Measurements from ENCODE around the gene CDK14.
A peak's percentile ranks its signal among the peaks of the same experiment; 100 is the strongest.

The CDK14 gene

GRCh38 chr7:90708841-90709317, 112.8 kb downstream of the CDK14 start:
- peak overlapping the region; percentile 51 for H3K4me3 ChIP-seq (ENCODE audit: low read length)
- H3K4me1 ChIP-seq (ENCODE audit: insufficient read depth, low read length) = peaks cover 24% of the 10 kb centered on the region
- H2AFZ ChIP-seq (ENCODE audit: low read depth, low read length) = no peak overlapping the region
- H3K36me3 ChIP-seq (ENCODE audit: insufficient read depth, low read length) = no peaks in the 10 kb centered on the region
- H3K9me3 ChIP-seq (ENCODE audit: low read length) = no peaks in the 10 kb centered on the region
- no peaks in the 10 kb centered on the region for H3K27me3 ChIP-seq (ENCODE audit: insufficient read depth, low read length)

DNA sequence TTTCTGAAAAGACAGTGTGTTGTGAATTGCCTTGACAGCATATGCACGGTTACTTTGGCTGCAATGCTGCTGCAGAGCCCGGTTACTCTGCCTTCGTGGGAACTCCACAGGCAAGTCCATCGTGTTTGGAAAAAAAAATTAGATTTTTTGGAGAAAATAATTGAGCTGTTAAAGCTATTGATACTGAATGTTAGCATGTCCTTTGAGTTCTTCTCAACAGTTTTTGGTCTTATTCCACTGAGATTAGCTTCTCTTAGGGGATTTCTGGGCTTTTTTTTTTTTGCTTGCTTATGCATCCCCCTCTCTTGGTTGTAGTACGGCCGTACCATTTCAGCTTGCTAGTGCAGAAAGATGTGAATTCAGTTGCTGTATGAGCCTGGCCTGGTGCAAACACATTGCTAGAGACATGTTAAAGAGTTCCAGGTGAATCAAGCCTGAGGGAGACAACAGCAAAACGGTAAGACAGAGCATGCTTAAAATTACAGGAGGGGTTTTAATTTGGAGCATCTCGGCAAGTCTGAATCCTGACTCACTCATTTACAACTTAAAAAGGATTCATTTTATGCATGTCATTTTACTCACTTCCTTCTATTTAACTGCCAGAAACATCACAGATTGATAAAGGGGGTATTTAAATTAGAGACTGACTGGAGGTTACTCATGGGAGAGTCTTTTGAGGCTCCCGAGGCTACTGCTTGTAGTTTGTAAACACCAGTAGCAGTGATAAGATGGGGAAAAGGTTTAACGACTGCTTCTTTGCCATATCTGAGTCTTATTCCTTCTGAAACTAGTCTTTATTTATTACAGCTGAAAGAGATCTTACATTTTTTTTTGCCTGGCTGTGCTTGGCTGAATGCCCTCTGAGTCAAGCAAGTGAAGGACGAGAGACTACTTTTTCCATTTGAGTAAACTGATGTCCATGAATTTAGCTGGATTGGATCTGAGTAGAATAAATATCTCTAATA, 113.7 kb downstream of the CDK14 start:
- H3K4me3 ChIP-seq (ENCODE audit: low read length) = peak overlapping the region; percentile 51
- H3K9me3 ChIP-seq (ENCODE audit: low read length) = no peaks in the 10 kb centered on the region
- no peaks in the 10 kb centered on the region for H3K27me3 ChIP-seq (ENCODE audit: insufficient read depth, low read length)
- H2AFZ ChIP-seq (ENCODE audit: low read depth, low read length) = peak overlapping the region; percentile 60
- H3K4me1 ChIP-seq (ENCODE audit: insufficient read depth, low read length) = peaks cover 24% of the 10 kb centered on the region
- no peaks in the 10 kb centered on the region for H3K36me3 ChIP-seq (ENCODE audit: insufficient read depth, low read length)

DNA sequence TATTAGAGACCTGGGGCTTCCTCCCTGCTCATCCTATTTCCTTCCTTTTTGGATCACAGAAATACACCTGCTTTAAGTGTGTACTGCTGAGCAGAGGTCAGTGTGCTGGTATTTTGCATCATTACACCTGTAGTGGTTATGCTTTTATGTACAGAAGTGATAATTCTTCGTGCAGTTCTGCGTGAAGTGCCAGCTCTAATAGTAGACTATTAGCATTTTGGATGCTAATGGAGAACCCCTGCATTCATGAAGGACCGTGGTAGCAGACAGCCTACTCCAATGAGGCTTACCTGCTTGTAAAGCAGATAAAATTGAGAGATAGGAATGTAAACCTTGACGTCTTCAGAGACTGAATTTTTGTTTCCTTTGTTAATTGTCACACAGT, 114.3 kb downstream of the CDK14 start:
- H3K9me3 ChIP-seq (ENCODE audit: low read length) = no peaks in the 10 kb centered on the region
- no peaks in the 10 kb centered on the region for H3K36me3 ChIP-seq (ENCODE audit: insufficient read depth, low read length)
- peaks cover 24% of the 10 kb centered on the region for H3K4me1 ChIP-seq (ENCODE audit: insufficient read depth, low read length)
- H2AFZ ChIP-seq (ENCODE audit: low read depth, low read length) = peak overlapping the region; percentile 60
- peak overlapping the region; percentile 51 for H3K4me3 ChIP-seq (ENCODE audit: low read length)
- H3K27me3 ChIP-seq (ENCODE audit: insufficient read depth, low read length) = no peaks in the 10 kb centered on the region

DNA sequence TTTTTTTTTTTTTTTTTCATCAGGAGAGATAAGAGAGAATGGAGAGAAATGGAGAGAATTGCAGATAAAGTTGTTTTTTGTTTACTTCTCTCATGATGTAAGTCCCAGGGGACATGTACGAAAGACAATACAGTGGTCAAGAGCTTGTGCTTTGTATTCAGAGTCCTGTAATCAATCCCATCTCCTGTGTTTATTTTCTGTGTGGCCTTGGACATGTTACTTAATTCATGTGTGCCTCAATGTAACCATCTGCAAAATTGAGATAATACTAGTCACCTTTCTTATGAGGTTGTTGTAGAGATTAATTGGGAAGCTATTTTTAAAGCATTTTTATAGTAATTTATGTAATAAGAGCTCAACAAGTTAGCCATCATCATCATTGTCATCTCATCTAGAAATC, 117.5 kb downstream of the CDK14 start:
- no peaks in the 10 kb centered on the region for H3K9me3 ChIP-seq (ENCODE audit: low read length)
- H3K4me3 ChIP-seq (ENCODE audit: low read length) = no peak overlapping the region
- H3K4me1 ChIP-seq (ENCODE audit: insufficient read depth, low read length) = peaks cover 33% of the 10 kb centered on the region
- no peaks in the 10 kb centered on the region for H3K36me3 ChIP-seq (ENCODE audit: insufficient read depth, low read length)
- H3K27me3 ChIP-seq (ENCODE audit: insufficient read depth, low read length) = no peaks in the 10 kb centered on the region
- H2AFZ ChIP-seq (ENCODE audit: low read depth, low read length) = no peak overlapping the region

DNA sequence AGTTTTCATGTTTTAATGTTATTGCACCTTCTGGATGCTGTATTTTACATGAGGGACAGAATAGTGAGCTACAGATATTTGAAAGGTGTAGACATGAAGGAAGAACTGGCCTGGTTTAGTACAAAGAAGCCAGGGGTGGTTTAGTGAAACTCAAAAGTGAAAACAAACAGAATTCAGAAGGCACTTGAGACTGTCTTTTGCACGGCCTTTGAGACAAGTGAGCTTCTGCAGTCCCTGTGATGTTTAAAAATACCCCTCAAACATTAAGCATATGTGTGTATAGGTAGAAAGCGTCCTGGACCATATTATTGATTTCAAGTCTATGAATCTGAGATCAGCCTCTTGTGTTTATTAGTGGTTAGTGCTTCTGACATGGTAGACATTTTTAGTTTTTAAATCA, 118.9 kb downstream of the CDK14 start:
- Histone ChIP-seq H3K27me3 (ENCODE audit: insufficient read depth, low read length) (no peaks in the 10 kb centered on the region), H3K36me3 (ENCODE audit: insufficient read depth, low read length) (no peaks in the 10 kb centered on the region), H3K4me3 (ENCODE audit: low read length) (no peak overlapping the region), H3K4me1 (ENCODE audit: insufficient read depth, low read length) (peaks cover 22% of the 10 kb centered on the region), H3K9me3 (ENCODE audit: low read length) (no peaks in the 10 kb centered on the region), H2AFZ (ENCODE audit: low read depth, low read length) (no peak overlapping the region)

DNA sequence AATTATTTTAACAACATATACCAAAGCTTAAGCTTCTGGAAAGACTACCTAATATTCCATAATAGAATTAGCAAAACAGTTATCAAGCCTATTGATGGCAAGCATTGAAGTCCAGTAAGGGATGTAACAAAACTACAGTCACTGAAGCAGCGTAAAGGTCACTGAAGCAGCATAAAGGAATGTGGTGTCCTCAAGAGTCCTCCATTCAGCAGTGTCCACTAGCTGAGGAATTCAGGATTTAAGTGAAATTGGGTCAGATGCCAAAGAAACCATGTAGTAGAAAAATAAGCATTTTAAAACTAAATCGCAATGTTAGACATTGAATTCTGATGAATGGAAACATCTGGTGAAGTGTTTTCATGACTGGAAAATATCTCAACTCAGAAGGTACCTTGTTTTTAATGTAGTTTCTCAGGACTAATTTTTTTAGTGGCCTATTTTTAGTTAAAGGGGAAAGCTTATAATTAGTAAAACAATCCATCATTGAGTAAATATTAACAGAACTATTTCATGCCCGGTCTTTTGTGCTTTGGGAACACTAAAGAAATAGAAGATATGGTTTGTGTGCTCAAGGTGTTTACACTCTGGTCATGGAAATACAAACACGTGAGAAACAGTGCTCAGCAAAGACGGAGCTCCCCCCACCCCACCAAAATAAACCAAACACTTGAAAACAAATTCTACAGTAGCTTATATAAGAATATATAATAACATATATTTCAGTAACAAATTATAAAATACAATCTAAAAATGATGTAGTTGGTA, 121.4 kb downstream of the CDK14 start:
- H2AFZ ChIP-seq (ENCODE audit: low read depth, low read length) = no peak overlapping the region
- no peaks in the 10 kb centered on the region for H3K9me3 ChIP-seq (ENCODE audit: low read length)
- peaks cover 9% of the 10 kb centered on the region for H3K4me1 ChIP-seq (ENCODE audit: insufficient read depth, low read length)
- H3K27me3 ChIP-seq (ENCODE audit: insufficient read depth, low read length) = no peaks in the 10 kb centered on the region
- H3K4me3 ChIP-seq (ENCODE audit: low read length) = no peak overlapping the region
- no peaks in the 10 kb centered on the region for H3K36me3 ChIP-seq (ENCODE audit: insufficient read depth, low read length)

GRCh38 chr7:90719155-90719554, 123.0 kb downstream of the CDK14 start:
- no peak overlapping the region for H2AFZ ChIP-seq (ENCODE audit: low read depth, low read length)
- peaks cover 9% of the 10 kb centered on the region for H3K4me1 ChIP-seq (ENCODE audit: insufficient read depth, low read length)
- no peaks in the 10 kb centered on the region for H3K36me3 ChIP-seq (ENCODE audit: insufficient read depth, low read length)
- no peak overlapping the region for H3K4me3 ChIP-seq (ENCODE audit: low read length)
- no peaks in the 10 kb centered on the region for H3K9me3 ChIP-seq (ENCODE audit: low read length)
- H3K27me3 ChIP-seq (ENCODE audit: insufficient read depth, low read length) = no peaks in the 10 kb centered on the region

- no peaks in the 10 kb centered on the region for H3K27me3 ChIP-seq (ENCODE audit: insufficient read depth, low read length)
- no peak overlapping the region for H3K4me3 ChIP-seq (ENCODE audit: low read length)
- no peaks in the 10 kb centered on the region for H3K9me3 ChIP-seq (ENCODE audit: low read length)
- H3K36me3 ChIP-seq (ENCODE audit: insufficient read depth, low read length) = no peaks in the 10 kb centered on the region
- no peak overlapping the region for H2AFZ ChIP-seq (ENCODE audit: low read depth, low read length)
- peaks cover 11% of the 10 kb centered on the region for H3K4me1 ChIP-seq (ENCODE audit: insufficient read depth, low read length)
These were observed 125.1 kb downstream of the CDK14 start for GRCh38 chr7:90720984-90721760.

GRCh38 chr7:90721869-90722431, 125.8 kb downstream of the CDK14 start:
- H3K27me3 ChIP-seq (ENCODE audit: insufficient read depth, low read length) = no peaks in the 10 kb centered on the region
- no peaks in the 10 kb centered on the region for H3K9me3 ChIP-seq (ENCODE audit: low read length)
- H3K4me1 ChIP-seq (ENCODE audit: insufficient read depth, low read length) = peaks cover 13% of the 10 kb centered on the region
- H3K36me3 ChIP-seq (ENCODE audit: insufficient read depth, low read length) = no peaks in the 10 kb centered on the region
- H3K4me3 ChIP-seq (ENCODE audit: low read length) = no peak overlapping the region
- H2AFZ ChIP-seq (ENCODE audit: low read depth, low read length) = no peak overlapping the region

DNA sequence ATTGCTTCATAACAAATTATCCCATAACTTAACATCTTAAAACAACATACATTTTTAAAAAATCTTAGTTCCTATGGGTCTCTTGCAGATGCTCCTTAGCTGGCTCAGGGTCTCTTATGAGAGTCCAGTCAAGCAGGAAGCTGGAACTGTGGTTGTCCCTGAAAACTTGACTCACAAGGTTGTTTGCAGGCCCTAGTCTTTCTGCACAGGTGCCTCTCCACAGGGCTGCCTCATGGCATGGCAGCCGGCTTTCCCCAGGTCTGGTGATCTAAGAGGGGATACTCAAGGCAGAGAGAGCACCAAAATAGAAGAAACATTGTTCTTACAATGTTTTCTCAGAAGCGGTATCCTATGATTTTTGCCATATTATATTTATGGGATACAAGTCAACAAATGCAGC, 127.1 kb downstream of the CDK14 start:
- no peak overlapping the region for H3K4me3 ChIP-seq (ENCODE audit: low read length)
- H3K36me3 ChIP-seq (ENCODE audit: insufficient read depth, low read length) = peaks cover 4% of the 10 kb centered on the region
- no peak overlapping the region for H2AFZ ChIP-seq (ENCODE audit: low read depth, low read length)
- peaks cover 15% of the 10 kb centered on the region for H3K4me1 ChIP-seq (ENCODE audit: insufficient read depth, low read length)
- H3K9me3 ChIP-seq (ENCODE audit: low read length) = no peaks in the 10 kb centered on the region
- H3K27me3 ChIP-seq (ENCODE audit: insufficient read depth, low read length) = no peaks in the 10 kb centered on the region

- Histone ChIP-seq H3K27me3 (ENCODE audit: insufficient read depth, low read length) (no peaks in the 10 kb centered on the region), H3K9me3 (ENCODE audit: low read length) (no peaks in the 10 kb centered on the region), H3K36me3 (ENCODE audit: insufficient read depth, low read length) (peaks cover 4% of the 10 kb centered on the region), H3K4me1 (ENCODE audit: insufficient read depth, low read length) (peaks cover 15% of the 10 kb centered on the region), H2AFZ (ENCODE audit: low read depth, low read length) (no peak overlapping the region), H3K4me3 (ENCODE audit: low read length) (no peak overlapping the region)
These were observed 127.7 kb downstream of the CDK14 start for GRCh38 chr7:90723866-90724265.

DNA sequence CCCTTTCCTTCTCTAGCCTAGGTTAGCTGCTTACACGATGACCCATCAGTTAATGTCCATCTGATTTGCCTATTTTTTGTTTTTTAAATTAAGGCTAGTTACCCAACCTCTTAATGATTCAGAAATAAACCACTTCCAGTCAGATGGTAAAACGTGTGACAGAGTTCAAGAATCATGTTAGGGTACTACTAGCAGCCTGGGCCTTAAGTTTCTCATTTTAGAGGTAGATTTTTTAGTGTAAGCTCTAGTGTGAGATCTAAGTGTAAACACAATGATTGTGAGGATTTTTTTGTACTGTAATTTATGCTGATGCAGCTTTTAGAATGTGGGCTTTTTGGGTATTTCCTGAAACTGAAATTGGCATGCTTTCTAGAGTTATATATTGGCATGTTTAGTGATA, 130.0 kb downstream of the CDK14 start:
- Histone ChIP-seq H3K36me3 (ENCODE audit: insufficient read depth, low read length) (peaks cover 4% of the 10 kb centered on the region), H3K27me3 (ENCODE audit: insufficient read depth, low read length) (no peaks in the 10 kb centered on the region), H3K9me3 (ENCODE audit: low read length) (no peaks in the 10 kb centered on the region), H2AFZ (ENCODE audit: low read depth, low read length) (no peak overlapping the region), H3K4me1 (ENCODE audit: insufficient read depth, low read length) (peaks cover 15% of the 10 kb centered on the region), H3K4me3 (ENCODE audit: low read length) (no peak overlapping the region)

All from neuron (in vitro differentiated cells).